SJSA1 (cell line): ENCODE results near the gene RSPH1. TPM values are rescaled to one million over a fixed set of nuclear protein-coding genes. Genes with fewer than 3 reads are reported as not detected.

ENCODE experiments used
- DNase-seq, 2 experiments: peaks; one replicate each; pipeline ENCODE4 v3.0.0-alpha.2; 2015 to 2020; ENCODE audit warnings: low spot score in 2 of 2, low read depth in 1 of 2
- H3K27ac ChIP-seq: fragments of 250-450 bp; sonication (Bioruptor Pico); 2 replicates; pipeline ENCODE4 v1.5.1; 2020; ENCODE audit warnings: mild to moderate bottlenecking, moderate library complexity
- H3K27me3 ChIP-seq: fragments of 250-450 bp; sonication (Bioruptor Pico); replicated peaks from 2 replicates; pipeline ENCODE4 v1.5.1; 2020; ENCODE audit warnings: mild to moderate bottlenecking, moderate library complexity
- H3K36me3 ChIP-seq: fragments of 250-450 bp; sonication (Bioruptor Pico); 2 replicates; pipeline ENCODE4 v1.5.1; 2020; ENCODE audit warnings: mild to moderate bottlenecking
- H3K4me1 ChIP-seq: fragments of 250-450 bp; sonication (Bioruptor Pico); replicated peaks from 2 replicates; pipeline ENCODE4 v1.6.1; 2021; ENCODE audit warnings: mild to moderate bottlenecking
- H3K4me3 ChIP-seq: fragments of 250-450 bp; sonication (Bioruptor Pico); 2 replicates; pipeline ENCODE4 v1.5.1; 2020; ENCODE audit warnings: mild to moderate bottlenecking
- H3K9me3 ChIP-seq: fragments of 250-450 bp; sonication (Bioruptor Pico); replicated peaks from 2 replicates; pipeline ENCODE4 v1.5.1; 2020; ENCODE audit warnings: mild to moderate bottlenecking
- total RNA-seq: library from RNA; depleted of rRNA; stranded (reverse); fragments of >200 nt; shearing (Covaris generic); gene quantifications from 2 replicates; pipeline ENCODE4 v1.2.3, GENCODE V29; 2014

RSPH1 gene
- total RNA-seq, 1 experiment from 2014 or later = not detected

- Histone ChIP-seq H3K36me3 (no peaks in the 10 kb centered on the region), H3K27ac (no peak overlapping the region), H3K9me3 (no peaks in the 10 kb centered on the region), H3K27me3 (no peaks in the 10 kb centered on the region), H3K4me1 (peaks cover 45% of the 10 kb centered on the region), H3K4me3 (peak overlapping the region; percentile 57)
- no peak for DNase-seq
Observed at GRCh38 chr21:42514883-42515228, 18.8 kb upstream of the RSPH1 start.

- no peak overlapping the region for H3K27ac ChIP-seq
- no peaks in the 10 kb centered on the region for H3K9me3 ChIP-seq
- peak overlapping the region; percentile 57 for H3K4me3 ChIP-seq
- H3K4me1 ChIP-seq = peaks cover 45% of the 10 kb centered on the region
- H3K36me3 ChIP-seq = no peaks in the 10 kb centered on the region
- no peaks in the 10 kb centered on the region for H3K27me3 ChIP-seq
- peak in 1 of 2 experiments; percentile 42 for DNase-seq
Observed at GRCh38 chr21:42513985-42514882, 18.2 kb upstream of the RSPH1 start.

GRCh38 chr21:42513151-42513984, 17.3 kb upstream of the RSPH1 start, which contains the start of gene SLC37A1:
Gene SLC37A1 (plus strand): TSS chr21:42513852. CDS start chr21:42518455, 4,603 bp downstream.
- Histone ChIP-seq H3K27ac (no peak within 1 kb of the TSS), H3K4me3 (peak within 1 kb of the TSS; percentile 57), H3K36me3 (no peaks in the 10 kb centered on the region), H3K27me3 (no peaks in the 10 kb centered on the region), H3K4me1 (peaks cover 39% of the 10 kb centered on the region), H3K9me3 (no peaks in the 10 kb centered on the region)
- no peak for DNase-seq

GRCh38 chr21:42512346-42513034, 16.5 kb upstream of the RSPH1 start:
- no peak overlapping the region for H3K27ac ChIP-seq
- DNase-seq = no peak
- H3K9me3 ChIP-seq = no peaks in the 10 kb centered on the region
- no peaks in the 10 kb centered on the region for H3K27me3 ChIP-seq
- no peaks in the 10 kb centered on the region for H3K36me3 ChIP-seq
- H3K4me3 ChIP-seq = no peak overlapping the region
- peaks cover 30% of the 10 kb centered on the region for H3K4me1 ChIP-seq

GRCh38 chr21:42509244-42509643, 13.2 kb upstream of the RSPH1 start:
- no peaks in the 10 kb centered on the region for H3K9me3 ChIP-seq
- no peak for DNase-seq
- no peak overlapping the region for H3K4me3 ChIP-seq
- H3K36me3 ChIP-seq = no peaks in the 10 kb centered on the region
- peaks cover 7% of the 10 kb centered on the region for H3K4me1 ChIP-seq
- no peak overlapping the region for H3K27ac ChIP-seq
- H3K27me3 ChIP-seq = 0 out of 2 replicates have a peak, but pooled peaks cover 3% of the 10 kb centered on the region

GRCh38 chr21:42508371-42508770, 12.3 kb upstream of the RSPH1 start:
- Histone ChIP-seq H3K36me3 (no peaks in the 10 kb centered on the region), H3K4me3 (no peak overlapping the region), H3K27ac (no peak overlapping the region), H3K4me1 (peaks cover 4% of the 10 kb centered on the region), H3K9me3 (no peaks in the 10 kb centered on the region), H3K27me3 (0 out of 2 replicates have a peak, but pooled peaks cover 3% of the 10 kb centered on the region)
- no peak for DNase-seq

GRCh38 chr21:42507418-42507817, 11.4 kb upstream of the RSPH1 start:
- Histone ChIP-seq H3K36me3 (no peaks in the 10 kb centered on the region), H3K27ac (no peak overlapping the region)

GRCh38 chr21:42505090-42505726, 9.2 kb upstream of the RSPH1 start:
- no peak overlapping the region for H3K4me3 ChIP-seq
- no peak overlapping the region for H3K27ac ChIP-seq
- H3K4me1 ChIP-seq = no peaks in the 10 kb centered on the region
- H3K36me3 ChIP-seq = no peaks in the 10 kb centered on the region
- no peaks in the 10 kb centered on the region for H3K9me3 ChIP-seq
- 0 out of 2 replicates have a peak, but pooled peaks cover 3% of the 10 kb centered on the region for H3K27me3 ChIP-seq
- no peak for DNase-seq

More at GRCh38 chr21:42507418-42507817, 11.4 kb upstream of the RSPH1 start:
- H3K27me3 ChIP-seq = 0 out of 2 replicates have a peak, but pooled peaks cover 3% of the 10 kb centered on the region
- H3K4me3 ChIP-seq = no peak overlapping the region
- H3K9me3 ChIP-seq = no peaks in the 10 kb centered on the region
- DNase-seq = no peak
- H3K4me1 ChIP-seq = no peaks in the 10 kb centered on the region

GRCh38 chr21:42503711-42504110, 7.7 kb upstream of the RSPH1 start:
- Histone ChIP-seq H3K27me3 (0 out of 2 replicates have a peak, but pooled peaks cover 3% of the 10 kb centered on the region), H3K27ac (no peak overlapping the region), H3K4me3 (no peak overlapping the region), H3K4me1 (no peaks in the 10 kb centered on the region), H3K36me3 (no peaks in the 10 kb centered on the region), H3K9me3 (no peaks in the 10 kb centered on the region)
- DNase-seq = no peak

- no peak overlapping the region for H3K4me3 ChIP-seq
- no peak overlapping the region for H3K27ac ChIP-seq
- H3K36me3 ChIP-seq = no peaks in the 10 kb centered on the region
- H3K9me3 ChIP-seq = no peaks in the 10 kb centered on the region
- H3K4me1 ChIP-seq = peaks cover 6% of the 10 kb centered on the region; the same call in 1 of the 2 replicates
- DNase-seq = no peak
- H3K27me3 ChIP-seq = 0 out of 2 replicates have a peak, but pooled peaks cover 3% of the 10 kb centered on the region
Observed at GRCh38 chr21:42500736-42501135, 4.7 kb upstream of the RSPH1 start.

- no peaks in the 10 kb centered on the region for H3K36me3 ChIP-seq
- DNase-seq = no peak
- no peak overlapping the region for H3K27ac ChIP-seq
- no peaks in the 10 kb centered on the region for H3K9me3 ChIP-seq
- 0 out of 2 replicates have a peak, but pooled peaks cover 1% of the 10 kb centered on the region for H3K27me3 ChIP-seq
- H3K4me3 ChIP-seq = no peak overlapping the region
- peaks cover 6% of the 10 kb centered on the region; the same call in 1 of the 2 replicates for H3K4me1 ChIP-seq
Observed at GRCh38 chr21:42500225-42500624, 4.2 kb upstream of the RSPH1 start.

- Histone ChIP-seq H3K36me3 (no peaks in the 10 kb centered on the region), H3K4me3 (no peak overlapping the region), H3K27me3 (no peaks in the 10 kb centered on the region), H3K27ac (no peak overlapping the region), H3K9me3 (no peaks in the 10 kb centered on the region), H3K4me1 (peaks cover 6% of the 10 kb centered on the region; the same call in 1 of the 2 replicates)
- DNase-seq = no peak
Observed at GRCh38 chr21:42499444-42500112, 3.6 kb upstream of the RSPH1 start.
